RWPE2 (cell line): ENCODE data around the gene B4GALT7.

Experiments
- ATAC-seq: fragments of 200-7000 bp; cut with Tn5 transposase; 3 replicates; pipeline ENCODE4 v1.9.1; 2021; ENCODE audit warnings: low read depth
- DNase-seq: peaks from one replicate; pipeline ENCODE4 v3.0.0-alpha.2; 2020; ENCODE audit warnings: low spot score
- H3K27ac ChIP-seq: fragments of 450-650 bp; 2 replicates; pipeline ENCODE4 v1.5.1; 2017; ENCODE audit warnings: mild to moderate bottlenecking; ENCODE audit not compliant: poor library complexity, severe bottlenecking
- H3K27me3 ChIP-seq: fragments of 250-450 bp; sonication (Bioruptor Pico); 2 replicates; pipeline ENCODE4 v1.5.1; 2021; ENCODE audit warnings: mild to moderate bottlenecking, moderate library complexity; ENCODE audit not compliant: insufficient read depth, poor library complexity, severe bottlenecking
- H3K36me3 ChIP-seq: fragments of 250-450 bp; sonication (Bioruptor Pico); 2 replicates; pipeline ENCODE4 v1.5.1; 2020; ENCODE audit warnings: low read depth, mild to moderate bottlenecking, moderate library complexity
- H3K4me1 ChIP-seq: fragments of 250-450 bp; sonication (Bioruptor Pico); 2 replicates; pipeline ENCODE4 v1.5.1; 2021; ENCODE audit warnings: mild to moderate bottlenecking, moderate library complexity; ENCODE audit not compliant: insufficient read depth, poor library complexity, severe bottlenecking
- H3K4me3 ChIP-seq: fragments of 250-450 bp; sonication (Bioruptor Pico); 2 replicates; pipeline ENCODE4 v1.5.1; 2021; ENCODE audit warnings: mild to moderate bottlenecking, moderate library complexity; ENCODE audit not compliant: severe bottlenecking
- H3K9me3 ChIP-seq: fragments of 250-450 bp; sonication (Bioruptor Pico); 2 replicates; pipeline ENCODE4 v1.5.1; 2021; ENCODE audit warnings: mild to moderate bottlenecking, moderate library complexity; ENCODE audit not compliant: severe bottlenecking
- TF ChIP-seq, protein P1 (sequence below): fragments of 450-650 bp; IDR thresholded peaks from one replicate; pipeline ENCODE4 v1.5.1; 2017; ENCODE audit warnings: mild to moderate bottlenecking, moderate library complexity; ENCODE audit not compliant: poor library complexity, severe bottlenecking

B4GALT7 gene

DNA sequence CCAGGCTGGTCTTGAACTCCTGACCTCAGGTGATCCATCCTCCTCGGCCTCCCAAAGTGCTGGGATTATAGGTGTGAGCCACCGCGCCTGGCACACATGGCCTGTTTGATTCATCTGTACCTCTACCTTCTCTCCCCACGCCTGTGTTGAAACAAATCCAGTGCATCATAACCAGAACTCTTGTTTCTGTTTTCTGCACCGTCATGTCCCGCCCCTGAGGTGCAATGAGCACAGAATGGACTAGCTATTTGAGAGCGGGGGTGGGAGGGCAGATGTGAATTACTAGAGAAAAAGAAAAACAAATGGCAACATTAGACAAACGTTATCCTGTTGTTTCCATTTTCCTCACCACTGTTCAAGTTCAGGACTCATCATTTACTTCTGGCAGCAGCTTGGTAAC lies 34.9 kb upstream of the B4GALT7 start:
- DNase-seq, result no peak
- Histone ChIP-seq H3K9me3 (peaks cover 4% of the 10 kb centered on the region), H3K27ac (no peak overlapping the region), H3K4me1 (no peaks in the 10 kb centered on the region), H3K4me3 (no peak overlapping the region), H3K27me3 (no peaks in the 10 kb centered on the region), H3K36me3 (no peaks in the 10 kb centered on the region)
- TF ChIP-seq, protein P1, sequence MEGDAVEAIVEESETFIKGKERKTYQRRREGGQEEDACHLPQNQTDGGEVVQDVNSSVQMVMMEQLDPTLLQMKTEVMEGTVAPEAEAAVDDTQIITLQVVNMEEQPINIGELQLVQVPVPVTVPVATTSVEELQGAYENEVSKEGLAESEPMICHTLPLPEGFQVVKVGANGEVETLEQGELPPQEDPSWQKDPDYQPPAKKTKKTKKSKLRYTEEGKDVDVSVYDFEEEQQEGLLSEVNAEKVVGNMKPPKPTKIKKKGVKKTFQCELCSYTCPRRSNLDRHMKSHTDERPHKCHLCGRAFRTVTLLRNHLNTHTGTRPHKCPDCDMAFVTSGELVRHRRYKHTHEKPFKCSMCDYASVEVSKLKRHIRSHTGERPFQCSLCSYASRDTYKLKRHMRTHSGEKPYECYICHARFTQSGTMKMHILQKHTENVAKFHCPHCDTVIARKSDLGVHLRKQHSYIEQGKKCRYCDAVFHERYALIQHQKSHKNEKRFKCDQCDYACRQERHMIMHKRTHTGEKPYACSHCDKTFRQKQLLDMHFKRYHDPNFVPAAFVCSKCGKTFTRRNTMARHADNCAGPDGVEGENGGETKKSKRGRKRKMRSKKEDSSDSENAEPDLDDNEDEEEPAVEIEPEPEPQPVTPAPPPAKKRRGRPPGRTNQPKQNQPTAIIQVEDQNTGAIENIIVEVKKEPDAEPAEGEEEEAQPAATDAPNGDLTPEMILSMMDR, result no peak
- no peak for ATAC-seq

DNA sequence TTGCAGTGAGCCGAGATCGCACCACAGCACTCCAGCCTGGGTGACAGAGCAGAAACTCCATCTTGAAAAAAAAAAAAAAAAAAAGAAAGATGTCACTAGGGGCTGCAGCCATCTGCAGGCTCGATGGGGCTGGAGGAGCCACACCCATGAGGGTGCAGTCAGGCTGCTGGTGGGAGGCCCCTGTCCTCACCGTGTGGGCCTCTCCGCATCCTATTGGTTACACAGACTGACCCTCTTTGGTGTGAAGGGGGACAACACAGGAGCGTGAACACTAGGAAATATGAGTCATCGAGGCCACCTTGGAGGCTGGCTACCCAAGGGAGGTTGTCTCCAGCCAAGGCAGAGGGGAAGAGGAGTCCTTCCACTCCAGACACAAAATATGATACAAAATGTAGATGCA lies 31.6 kb upstream of the B4GALT7 start:
- Histone ChIP-seq H3K27me3 (no peaks in the 10 kb centered on the region), H3K4me3 (no peak overlapping the region), H3K27ac (no peak overlapping the region), H3K9me3 (no peaks in the 10 kb centered on the region), H3K36me3 (no peaks in the 10 kb centered on the region), H3K4me1 (no peaks in the 10 kb centered on the region)
- TF ChIP-seq, protein P1, result no peak
- DNase-seq (no peak), ATAC-seq (no peak)

DNA sequence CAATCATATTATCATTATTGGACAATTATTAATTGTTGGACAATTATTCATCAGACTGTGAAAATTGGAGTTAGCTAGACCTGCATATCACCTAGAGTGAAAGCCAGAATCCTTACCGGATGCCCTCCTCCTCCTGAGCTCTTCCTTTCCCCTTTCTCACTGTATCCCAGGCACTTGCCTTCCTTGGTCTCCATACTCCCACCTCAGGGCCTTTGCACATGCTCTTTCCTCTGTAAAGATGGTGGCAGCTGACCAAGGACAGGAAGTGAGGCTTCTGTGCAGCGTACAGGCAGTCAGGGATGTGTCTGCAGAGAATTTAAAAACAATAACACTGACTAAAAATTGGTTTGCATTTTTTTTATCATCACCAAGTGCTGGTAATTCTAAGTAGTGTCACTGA lies 30.0 kb upstream of the B4GALT7 start:
- H3K4me1 ChIP-seq, result peaks cover 1% of the 10 kb centered on the region
- no peak overlapping the region for H3K27ac ChIP-seq
- no peaks in the 10 kb centered on the region for H3K36me3 ChIP-seq
- no peaks in the 10 kb centered on the region for H3K9me3 ChIP-seq
- DNase-seq (no peak), ATAC-seq (no peak)
- H3K27me3 ChIP-seq, result no peaks in the 10 kb centered on the region
- TF ChIP-seq, protein P1, result no peak
- no peak overlapping the region for H3K4me3 ChIP-seq

DNA sequence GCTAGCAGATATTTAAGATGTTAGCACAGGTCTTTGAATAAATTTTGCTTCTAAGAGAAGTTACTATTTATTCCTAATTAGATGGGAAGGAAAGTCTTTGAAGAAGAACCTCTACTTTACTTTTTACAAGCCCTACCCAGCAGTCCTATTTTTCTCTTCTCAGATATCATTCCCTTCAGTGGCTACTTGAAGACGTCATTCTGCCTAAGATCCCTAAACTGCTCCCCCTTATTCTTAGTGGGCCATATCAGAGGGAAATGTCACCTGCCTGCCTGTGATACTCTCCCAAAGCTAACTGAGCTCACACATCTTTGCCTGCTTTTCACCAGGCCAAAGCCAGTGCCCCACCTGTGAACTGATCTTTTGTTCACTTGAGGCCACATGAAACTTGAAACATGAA lies 24.4 kb upstream of the B4GALT7 start:
- DNase-seq, result no peak
- Histone ChIP-seq H3K4me1 (peaks cover 9% of the 10 kb centered on the region), H3K4me3 (no peak overlapping the region), H3K27ac (peak overlapping the region; percentile 25), H3K36me3 (no peaks in the 10 kb centered on the region), H3K27me3 (no peaks in the 10 kb centered on the region), H3K9me3 (no peaks in the 10 kb centered on the region)
- ATAC-seq, result no peak
- TF ChIP-seq, protein P1, result no peak

DNA sequence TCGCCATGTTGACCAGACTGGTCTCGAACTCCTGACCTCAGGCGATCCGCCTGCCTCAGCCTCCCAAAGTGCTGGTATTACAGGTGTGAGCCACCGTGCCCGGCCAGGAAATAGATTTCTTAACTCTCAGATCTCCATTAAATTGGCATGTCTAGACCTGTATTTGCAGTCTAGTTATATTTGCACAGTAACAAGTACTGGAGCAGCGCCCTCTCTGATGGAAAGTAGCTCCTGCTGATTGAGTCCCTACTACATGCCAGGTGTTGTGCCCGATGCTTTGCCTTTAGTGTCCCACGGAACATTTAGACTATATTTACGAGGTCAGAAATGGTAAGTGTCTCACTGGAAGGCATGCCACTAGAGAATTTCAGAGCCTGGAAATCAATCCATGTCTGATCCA lies 23.8 kb upstream of the B4GALT7 start:
- Histone ChIP-seq H3K4me3 (no peak overlapping the region), H3K27me3 (no peaks in the 10 kb centered on the region), H3K36me3 (no peaks in the 10 kb centered on the region), H3K27ac (no peak overlapping the region), H3K4me1 (peaks cover 9% of the 10 kb centered on the region), H3K9me3 (no peaks in the 10 kb centered on the region)
- DNase-seq (no peak), ATAC-seq (no peak; the same call in 2 of the 3 replicates)
- TF ChIP-seq, protein P1, result no peak
